Measurements from ENCODE around the gene LYPD5. TPM values are rescaled to one million over a fixed set of nuclear protein-coding genes. Genes with fewer than 3 reads are reported as not detected.

Gene LYPD5
- total RNA-seq, 3 donors from 2014 or later: 0.61 to 4.8 (median 3.9) TPM

DNA sequence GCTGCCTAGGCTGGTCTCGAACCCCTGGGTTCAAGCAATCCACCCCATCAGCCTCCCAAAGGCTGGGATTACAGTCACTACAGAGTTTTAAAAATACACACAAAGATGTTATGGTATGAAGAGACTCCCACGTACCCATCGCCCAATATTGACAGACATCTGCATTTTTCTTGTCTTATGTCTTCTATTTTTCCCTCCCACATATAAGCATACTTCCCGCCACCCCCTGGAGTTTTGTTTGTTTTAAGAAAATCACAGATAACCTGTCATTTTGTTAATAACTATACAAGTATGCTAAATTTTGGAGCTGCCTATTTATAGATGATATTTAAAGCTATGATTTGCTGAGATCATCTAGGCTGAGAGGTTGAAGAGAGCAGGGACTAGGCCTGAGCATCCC is 41.3 kb downstream of the LYPD5 start:
- H3K9me3 ChIP-seq: no peaks in the 10 kb centered on the region
- DNase-seq (no peak), ATAC-seq (no peak)
- no peaks in the 10 kb centered on the region for H3K36me3 ChIP-seq (ENCODE audit: low read depth)
- H3K4me1 ChIP-seq (ENCODE audit: low read depth): peaks cover 12% of the 10 kb centered on the region
- TF ChIP-seq, protein P1, sequence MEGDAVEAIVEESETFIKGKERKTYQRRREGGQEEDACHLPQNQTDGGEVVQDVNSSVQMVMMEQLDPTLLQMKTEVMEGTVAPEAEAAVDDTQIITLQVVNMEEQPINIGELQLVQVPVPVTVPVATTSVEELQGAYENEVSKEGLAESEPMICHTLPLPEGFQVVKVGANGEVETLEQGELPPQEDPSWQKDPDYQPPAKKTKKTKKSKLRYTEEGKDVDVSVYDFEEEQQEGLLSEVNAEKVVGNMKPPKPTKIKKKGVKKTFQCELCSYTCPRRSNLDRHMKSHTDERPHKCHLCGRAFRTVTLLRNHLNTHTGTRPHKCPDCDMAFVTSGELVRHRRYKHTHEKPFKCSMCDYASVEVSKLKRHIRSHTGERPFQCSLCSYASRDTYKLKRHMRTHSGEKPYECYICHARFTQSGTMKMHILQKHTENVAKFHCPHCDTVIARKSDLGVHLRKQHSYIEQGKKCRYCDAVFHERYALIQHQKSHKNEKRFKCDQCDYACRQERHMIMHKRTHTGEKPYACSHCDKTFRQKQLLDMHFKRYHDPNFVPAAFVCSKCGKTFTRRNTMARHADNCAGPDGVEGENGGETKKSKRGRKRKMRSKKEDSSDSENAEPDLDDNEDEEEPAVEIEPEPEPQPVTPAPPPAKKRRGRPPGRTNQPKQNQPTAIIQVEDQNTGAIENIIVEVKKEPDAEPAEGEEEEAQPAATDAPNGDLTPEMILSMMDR (IDR thresholded peaks at IDR 0.05): no peak
- intact Hi-C loops (cut with DNase I, micrococcal nuclease): no loop called here
- H3K4me3 ChIP-seq: no peak overlapping the region

DNA sequence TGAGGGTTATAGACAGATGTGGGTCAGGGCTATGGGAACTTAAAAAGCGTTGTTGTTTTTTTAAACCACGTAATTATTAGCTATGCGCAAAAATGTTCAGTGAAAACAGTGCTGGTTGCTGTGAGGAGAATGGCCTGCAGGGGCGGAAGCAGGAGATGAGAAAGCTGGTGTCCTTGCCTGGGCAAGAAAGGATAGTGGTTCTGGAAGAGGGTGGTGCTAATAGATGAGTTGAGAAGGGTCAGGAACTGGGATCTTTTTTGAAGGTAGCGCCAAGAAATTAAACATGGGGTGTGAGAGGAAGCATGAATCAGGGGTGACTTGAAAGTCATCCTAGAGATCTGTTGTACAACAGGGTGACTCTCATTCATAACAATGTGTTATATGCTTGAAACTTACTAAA is 42.7 kb downstream of the LYPD5 start:
- ATAC-seq (no peak), DNase-seq (no peak)
- peaks cover 3% of the 10 kb centered on the region for H3K4me1 ChIP-seq (ENCODE audit: low read depth)
- peaks cover 4% of the 10 kb centered on the region for H3K36me3 ChIP-seq (ENCODE audit: low read depth)
- H3K9me3 ChIP-seq: no peaks in the 10 kb centered on the region
- intact Hi-C loops (cut with DNase I, micrococcal nuclease): no loop called here
- H3K4me3 ChIP-seq: no peak overlapping the region
- TF ChIP-seq, protein P1 (IDR thresholded peaks at IDR 0.05): no peak

DNA sequence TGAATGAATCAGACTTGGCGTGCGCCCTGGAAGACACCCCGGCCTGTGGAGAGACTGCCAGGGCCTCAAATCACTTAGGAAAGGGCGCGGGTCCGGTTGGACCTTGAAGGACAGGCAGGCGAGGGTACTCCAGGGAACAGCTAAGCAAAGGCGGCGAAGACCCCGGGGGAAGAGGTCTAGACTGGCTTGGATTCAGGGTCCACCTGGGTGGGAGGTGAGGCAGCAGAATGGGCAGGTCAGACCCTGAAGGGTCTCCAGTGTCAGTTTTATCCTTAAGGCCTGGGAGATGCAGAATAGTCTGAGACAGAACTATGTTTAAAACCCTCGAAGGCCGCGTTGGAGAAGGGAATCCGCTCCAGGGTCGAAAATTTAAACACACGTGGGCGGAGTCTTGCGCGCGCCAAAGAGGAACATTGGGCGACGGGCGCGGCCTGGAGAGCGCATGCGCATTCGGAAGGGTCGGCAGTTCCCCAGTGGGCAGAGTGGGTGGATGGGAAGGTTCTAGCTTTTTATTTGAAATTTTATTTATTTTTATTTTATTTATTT is 46.9 kb downstream of the LYPD5 start:
- ATAC-seq (peak; percentile 55), DNase-seq (peak; percentile 89 to 91 (median 90))
- Histone ChIP-seq H3K4me1 (ENCODE audit: low read depth) (peaks cover 16% of the 10 kb centered on the region), H3K4me3 (peak overlapping the region; percentile 45), H3K36me3 (ENCODE audit: low read depth) (peaks cover 5% of the 10 kb centered on the region), H3K9me3 (no peaks in the 10 kb centered on the region)
- intact Hi-C loops (cut with DNase I, micrococcal nuclease): no loop called here
- TF ChIP-seq, protein P1 (IDR thresholded peaks at IDR 0.05): no peak

DNA sequence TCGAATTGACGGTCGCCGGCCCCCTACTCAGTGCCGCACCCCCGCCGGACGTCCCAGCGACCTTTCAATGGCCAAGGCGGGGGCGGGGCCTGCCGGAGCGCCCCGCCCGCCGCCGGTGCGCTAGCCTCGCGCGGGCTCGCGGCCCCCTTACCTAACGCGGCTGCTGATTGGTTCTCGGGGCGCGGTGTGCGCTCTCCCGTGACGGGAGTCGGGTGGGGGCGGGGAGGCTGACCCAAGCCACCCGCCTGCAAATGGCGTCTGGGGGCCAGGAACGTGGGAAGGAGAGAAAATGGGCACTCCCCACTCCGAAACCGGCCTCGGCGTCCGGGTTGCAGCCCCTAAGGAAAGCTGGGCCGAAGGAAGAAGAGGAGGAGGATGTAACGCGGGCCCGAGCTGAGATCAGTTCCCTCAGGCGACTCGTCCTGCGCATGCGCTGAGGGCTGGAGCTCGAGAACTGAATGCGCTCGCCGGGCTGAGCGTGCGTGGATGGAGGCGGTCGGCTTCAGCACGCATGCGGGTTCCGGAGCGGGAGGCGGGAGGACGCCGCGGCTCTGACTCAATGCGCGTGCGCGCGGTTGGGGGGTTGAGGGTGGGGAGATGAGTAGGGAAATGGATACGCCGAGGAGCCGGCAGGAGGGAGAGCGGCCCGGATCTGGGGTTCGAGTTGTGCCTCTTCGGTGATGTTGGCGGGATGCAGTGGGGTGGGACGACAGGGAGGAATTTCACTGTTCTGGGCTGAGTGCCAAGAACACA is 47.6 kb downstream of the LYPD5 start, which contains the start of gene SMG9:
Gene SMG9 (minus strand): TSS at position 460 of the 753 bp plus-strand sequence. CDS start 4,221 bp downstream, outside the sequence.
- TF ChIP-seq, protein P1 (IDR thresholded peaks at IDR 0.05): no peak
- Histone ChIP-seq H3K36me3 (ENCODE audit: low read depth) (peaks cover 11% of the 10 kb centered on the region), H3K9me3 (no peaks in the 10 kb centered on the region), H3K4me1 (ENCODE audit: low read depth) (peaks cover 16% of the 10 kb centered on the region), H3K4me3 (peak within 1 kb of the TSS; percentile 45)
- intact Hi-C loops (cut with DNase I, micrococcal nuclease): no loop called here
- ATAC-seq (peak; percentile 89), DNase-seq (peak; percentile 95 to 99 (median 99))

DNA sequence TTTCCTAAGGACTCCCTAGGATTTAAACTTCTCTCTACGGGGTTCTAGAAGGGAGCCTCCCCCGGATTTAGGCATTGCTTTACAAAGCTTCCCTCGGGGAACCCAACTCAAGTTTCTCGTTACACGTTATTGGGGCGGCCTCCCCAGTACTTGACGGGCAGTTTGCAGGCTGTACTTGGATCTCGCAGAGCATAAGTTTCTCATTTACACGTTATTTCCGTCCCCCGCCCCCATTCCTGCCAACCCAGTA is 48.1 kb downstream of the LYPD5 start:
- ATAC-seq (no peak), DNase-seq (no peak)
- H3K4me1 ChIP-seq (ENCODE audit: low read depth): peaks cover 16% of the 10 kb centered on the region
- intact Hi-C loops (cut with DNase I, micrococcal nuclease): no loop called here
- peaks cover 11% of the 10 kb centered on the region for H3K36me3 ChIP-seq (ENCODE audit: low read depth)
- H3K9me3 ChIP-seq: no peaks in the 10 kb centered on the region
- H3K4me3 ChIP-seq: peak overlapping the region; percentile 45
- TF ChIP-seq, protein P1 (IDR thresholded peaks at IDR 0.05): no peak

Measured in mucosa of descending colon (tissue), 3 donors.